H1 (cell line): Measurements from ENCODE around the gene MRAP. TPM values are rescaled to one million over a fixed set of nuclear protein-coding genes. Genes with fewer than 3 reads are reported as not detected.

ENCODE experiments used
- CHD7 ChIP-seq: fragments of 300-600 bp; sonication (generic); IDR thresholded peaks from 2 replicates; pipeline ENCODE4 v1.7.1; 2012; ENCODE audit warnings: low read length, moderate library complexity, mild to moderate bottlenecking, inconsistent platforms; ENCODE audit not compliant: insufficient replicate concordance
- EZH2 ChIP-seq: fragments of 200-600 bp; sonication (generic); IDR thresholded peaks from 2 replicates; pipeline ENCODE4 v1.7.1; 2012; ENCODE audit warnings: low read depth, mild to moderate bottlenecking, moderate library complexity, low read length, inconsistent platforms; ENCODE audit not compliant: severe bottlenecking
- GABPA ChIP-seq: IDR thresholded peaks from 2 replicates; pipeline ENCODE4 v1.6.1; 2011; ENCODE audit warnings: mild to moderate bottlenecking, low read length, moderate library complexity, borderline replicate concordance; ENCODE audit not compliant: insufficient read depth
- JUN ChIP-seq: IDR thresholded peaks from 2 replicates; pipeline ENCODE4 v1.6.1; 2011; ENCODE audit warnings: low read depth, mild to moderate bottlenecking, improper control_type of control experiment, low read length
- MAFK ChIP-seq: IDR thresholded peaks from 2 replicates; pipeline ENCODE4 v1.6.1; 2012; ENCODE audit warnings: low read depth, mild to moderate bottlenecking, improper control_type of control experiment, low read length
- RNF2 ChIP-seq: fragments of 200-900, 300-1000 bp; sonication (generic); IDR thresholded peaks from 2 replicates; pipeline ENCODE4 v1.7.1; 2016; ENCODE audit warnings: borderline replicate concordance, low read depth, mild to moderate bottlenecking, antibody characterized with exemption, low read length; ENCODE audit not compliant: poor library complexity, severe bottlenecking; ENCODE audit errors: missing control alignments
- USF2 ChIP-seq: IDR thresholded peaks from 2 replicates; pipeline ENCODE4 v1.6.1; 2011; ENCODE audit warnings: low read length, improper control_type of control experiment
- polyA plus RNA-seq, 7 experiments: library from polyadenylated mRNA; depleted of rRNA in 3 of 7; stranded (reverse) in 5 of 7; unstranded in 2 of 7; fragments of >200 nt in 5 of 7; fragments of 200-250 nt in 2 of 7; gene quantifications; 1 replicate in 5 of 7; 2 replicates in 1 of 7; 4 replicates in 1 of 7; pipeline versions ENCODE4 v1.2.1 to v1.2.3, GENCODE V29; 2011 to 2013; ENCODE audit warnings: missing spikeins in 2 of 7, mixed read lengths in 2 of 7
- total RNA-seq: library from RNA; stranded (reverse); fragmentation: NEBNext Ultra II Directional; extraction: Animal tissue kit (Norgen Biotek cat#: 25700); gene quantifications from 2 replicates; pipeline ENCODE4 v1.2.1, GENCODE V29; 2021

The MRAP gene
- total and polyA plus RNA-seq, 2 of the 8 experiments (the other 6 are each of a cell fraction or from before 2014, with no cell fraction given): not detected

GRCh38 chr21:32351428-32351827 is 52.8 kb downstream of the MRAP start (continued):
- TF ChIP-seq CHD7 (no peak), USF2 (no peak), EZH2 (no peak), JUN (no peak), GABPA (no peak), RNF2 (no peak), MAFK (no peak)
